ENCODE results near the gene TRAPPC14. TPM values are rescaled to one million over a fixed set of nuclear protein-coding genes. Genes with fewer than 3 reads are reported as not detected.
"Not testable (repeated sequence)": the region's sequence is repeated elsewhere in the genome, so short reads cannot be mapped to it uniquely, and the experiment has no call there.

TRAPPC14 gene
- total and polyA plus RNA-seq, 4 experiments from 2014 or later: 1.4 to 73.0 (median 37.1) TPM

DNA sequence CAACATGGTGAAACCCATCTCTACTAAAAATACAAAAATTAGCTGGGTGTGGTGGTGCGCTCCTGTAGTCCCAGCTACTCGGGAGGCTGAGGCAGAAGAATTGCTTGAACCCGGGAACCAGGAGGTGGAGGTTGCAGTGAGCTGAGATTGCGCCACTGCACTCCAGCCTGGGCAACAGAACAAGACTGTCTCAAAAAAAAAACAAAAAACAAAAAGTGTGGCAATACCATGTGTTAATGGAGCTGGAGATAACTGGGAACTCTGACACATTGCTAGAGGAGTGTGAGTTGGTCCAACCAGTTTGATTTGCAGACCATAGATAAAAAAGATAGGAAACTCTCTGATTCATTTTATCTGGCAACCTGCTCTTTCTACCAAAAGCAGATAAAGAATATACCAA lies 12.2 kb downstream of the TRAPPC14 start:
- ChIA-PET POLR2A (ENCODE audit: partially characterized antibody) (interaction anchor here (2.7 to 5.0 kb wide), 3 partner anchors 13 to 74 kb away, joined by 21 to 73 read pairs (median 28); partner anchors contain the start of genes MBLAC1, PVRIG and TRAPPC14), CTCF (ENCODE audit: partially characterized antibody) (interaction anchor here (0.8 to 3.1 kb wide), 5 partner anchors 8 to 71 kb away, joined by 3 to 22 read pairs (median 4); no protein-coding TSS in a partner anchor)
- intact Hi-C loops (cut with micrococcal nuclease); H3K27ac ChIP-seq (ENCODE audit: low read depth, low read length); H3K36me3 ChIP-seq (ENCODE audit: insufficient read depth, low read length); H3K9me3 ChIP-seq (ENCODE audit: control insufficient read depth in 1 of 2, low read length in 2 of 2); H3K9me3 Mint-ChIP-seq; H3K4me3 ChIP-seq (ENCODE audit: low read length in 2 of 2); H3K27me3 ChIP-seq (ENCODE audit: insufficient read depth, low read length); H3K4me3 Mint-ChIP-seq; H3K27me3 Mint-ChIP-seq; DNase-seq: not testable (repeated sequence)
- Mint-ChIP-seq H3K27ac (peak overlapping the region in 1 of 7 donors; percentile 22), H3K4me1 (peaks cover 16 to 31% (median 20%) of the 10 kb centered on the region in 4 donors), H3K36me3 (peaks cover 6 to 10% of the 10 kb centered on the region in 2 donors)
- H3K4me1 ChIP-seq (ENCODE audit: insufficient read depth, low read length): peaks cover 24% of the 10 kb centered on the region

DNA sequence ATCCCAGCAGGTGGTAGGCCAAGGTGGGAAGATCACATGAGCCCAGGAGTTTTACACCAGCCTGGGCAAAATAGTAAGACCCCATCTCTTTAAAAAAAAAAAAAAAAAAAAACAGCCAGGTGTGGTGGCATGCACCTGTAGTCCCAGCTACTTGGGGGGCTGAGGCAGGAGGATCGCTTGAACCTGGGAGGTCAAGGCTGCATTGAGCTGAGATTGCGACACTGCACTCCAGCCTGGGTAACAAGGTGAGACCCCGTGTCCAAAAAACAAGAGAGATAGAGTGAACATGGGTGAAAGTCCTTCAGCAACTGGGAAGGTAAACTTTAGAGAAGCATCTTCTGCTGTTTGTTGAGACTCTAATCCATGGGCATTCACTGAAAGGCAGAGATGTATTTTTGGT lies 16.1 kb downstream of the TRAPPC14 start:
- no peaks in the 10 kb centered on the region for H3K9me3 Mint-ChIP-seq
- ChIA-PET POLR2A (ENCODE audit: partially characterized antibody) (interaction anchor here (1.5 kb wide), 1 partner anchor 16 kb away, joined by 3 read pairs; the partner anchor contains the start of gene MBLAC1), CTCF (ENCODE audit: partially characterized antibody) (interaction anchor here (3.1 kb wide), 1 partner anchor 11 kb away, joined by 25 read pairs; no protein-coding TSS in a partner anchor)
- peaks cover 3 to 9% (median 5%) of the 10 kb centered on the region in 4 donors for H3K4me1 Mint-ChIP-seq
- no peak for DNase-seq
- no peaks in the 10 kb centered on the region for H3K9me3 ChIP-seq (ENCODE audit: control insufficient read depth in 1 of 2, low read length in 2 of 2)
- H3K27me3 Mint-ChIP-seq: no peaks in the 10 kb centered on the region
- intact Hi-C loops (cut with micrococcal nuclease): no loop called here
- H3K36me3 Mint-ChIP-seq: no peaks in the 10 kb centered on the region
- H3K4me3 Mint-ChIP-seq: no peak overlapping the region
- peaks cover 6% of the 10 kb centered on the region for H3K4me1 ChIP-seq (ENCODE audit: insufficient read depth, low read length)
- H3K36me3 ChIP-seq (ENCODE audit: insufficient read depth, low read length): no peaks in the 10 kb centered on the region
- no peak overlapping the region for H3K4me3 ChIP-seq (ENCODE audit: low read length in 2 of 2)
- no peak overlapping the region for H3K27ac ChIP-seq (ENCODE audit: low read depth, low read length)
- H3K27ac Mint-ChIP-seq: no peak overlapping the region
- no peaks in the 10 kb centered on the region for H3K27me3 ChIP-seq (ENCODE audit: insufficient read depth, low read length)

DNA sequence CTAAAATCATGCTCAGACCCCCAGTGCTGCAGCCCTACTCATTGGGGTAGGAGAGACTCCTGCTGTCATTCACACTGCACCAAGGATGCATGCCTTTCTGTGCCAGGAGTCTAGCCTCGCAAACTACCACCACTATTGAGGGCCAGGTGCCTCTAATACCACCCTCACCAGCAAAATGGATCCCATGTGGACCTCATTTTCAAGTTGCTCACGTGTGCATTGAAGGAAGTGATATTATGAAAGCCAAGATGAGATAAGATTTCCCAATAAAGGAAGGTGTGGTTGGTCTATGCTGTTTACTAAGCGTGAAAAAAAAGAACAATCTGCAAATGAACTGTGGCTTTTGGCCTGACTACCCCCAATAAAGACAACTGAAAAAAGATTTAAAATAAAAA lies 17.0 kb downstream of the TRAPPC14 start:
- Mint-ChIP-seq H3K9me3 (no peaks in the 10 kb centered on the region), H3K27me3 (no peaks in the 10 kb centered on the region), H3K4me1 (peaks cover 3 to 9% (median 5%) of the 10 kb centered on the region in 4 donors), H3K36me3 (no peaks in the 10 kb centered on the region), H3K27ac (no peak overlapping the region), H3K4me3 (no peak overlapping the region)
- no peak for DNase-seq
- H3K4me3 ChIP-seq (ENCODE audit: low read length in 2 of 2): no peak overlapping the region
- no peak overlapping the region for H3K27ac ChIP-seq (ENCODE audit: low read depth, low read length)
- no peaks in the 10 kb centered on the region for H3K27me3 ChIP-seq (ENCODE audit: insufficient read depth, low read length)
- ChIA-PET POLR2A (ENCODE audit: partially characterized antibody) (interaction anchor here (1.1 to 1.5 kb wide), 2 partner anchors 15 to 18 kb away, joined by 3 to 4 read pairs; partner anchors contain the start of gene MBLAC1), CTCF (ENCODE audit: partially characterized antibody) (interaction anchor here (3.1 kb wide), 1 partner anchor 10 kb away, joined by 25 read pairs; no protein-coding TSS in a partner anchor)
- H3K4me1 ChIP-seq (ENCODE audit: insufficient read depth, low read length): peaks cover 6% of the 10 kb centered on the region
- H3K36me3 ChIP-seq (ENCODE audit: insufficient read depth, low read length): no peaks in the 10 kb centered on the region
- no peaks in the 10 kb centered on the region for H3K9me3 ChIP-seq (ENCODE audit: control insufficient read depth in 1 of 2, low read length in 2 of 2)
- intact Hi-C loops (cut with micrococcal nuclease): no loop called here

DNA sequence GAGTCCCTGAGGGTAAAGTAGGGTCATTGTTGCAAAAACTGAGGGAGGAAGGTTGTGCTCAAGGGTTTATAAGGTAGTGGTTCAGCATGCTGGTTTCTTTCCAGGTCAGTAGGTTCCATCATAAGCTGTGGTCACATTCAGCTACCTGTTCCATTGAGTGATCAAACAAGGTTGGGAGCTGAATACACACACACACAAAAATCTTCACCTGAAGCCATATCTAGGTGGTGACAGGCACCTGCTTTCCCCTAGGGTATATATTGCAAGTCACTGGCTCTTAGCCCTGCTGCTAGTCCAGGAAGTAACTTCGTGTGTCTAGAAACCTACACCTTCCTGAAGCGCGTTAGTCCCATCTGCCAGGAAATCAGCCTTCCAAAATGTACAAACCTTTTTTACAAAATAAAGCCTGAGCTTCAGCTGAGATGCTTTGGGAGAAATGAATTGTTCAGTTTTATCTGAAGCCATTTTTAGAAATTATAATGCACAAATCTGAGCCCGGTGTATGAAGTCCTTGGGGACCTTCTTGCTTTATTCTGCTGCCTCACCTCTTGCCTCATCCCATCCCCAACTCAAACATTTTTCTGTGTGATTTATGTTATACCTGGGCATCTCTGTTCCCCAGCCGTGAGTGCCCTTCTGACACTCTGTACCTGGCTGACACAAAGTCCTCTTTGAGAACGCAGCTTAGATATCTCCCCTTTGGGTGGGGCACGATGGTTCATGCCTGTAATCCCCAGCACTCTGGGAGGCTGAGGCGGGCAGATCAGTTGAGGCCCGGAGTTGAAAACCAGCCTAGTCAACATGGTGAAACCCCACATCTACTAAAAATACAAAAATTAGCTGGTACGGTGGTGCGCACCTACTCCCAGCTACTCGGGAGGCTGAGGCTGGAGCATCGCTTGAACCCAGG lies 20.4 kb downstream of the TRAPPC14 start:
- peaks cover 3 to 7% (median 5%) of the 10 kb centered on the region in 4 donors for H3K4me1 Mint-ChIP-seq
- H3K4me3 Mint-ChIP-seq: no peak overlapping the region
- intact Hi-C loops (cut with micrococcal nuclease): no loop called here
- no peak for DNase-seq
- peak overlapping the region in 3 of 7 donors; percentile 11 to 81 (median 50) for H3K27ac Mint-ChIP-seq
- Histone ChIP-seq H3K27ac (ENCODE audit: low read depth, low read length) (no peak overlapping the region), H3K4me1 (ENCODE audit: insufficient read depth, low read length) (peaks cover 6% of the 10 kb centered on the region), H3K9me3 (ENCODE audit: control insufficient read depth in 1 of 2, low read length in 2 of 2) (no peaks in the 10 kb centered on the region), H3K27me3 (ENCODE audit: insufficient read depth, low read length) (no peaks in the 10 kb centered on the region), H3K36me3 (ENCODE audit: insufficient read depth, low read length) (no peaks in the 10 kb centered on the region), H3K4me3 (ENCODE audit: low read length in 2 of 2) (no peak overlapping the region)
- POLR2A ChIA-PET (ENCODE audit: partially characterized antibody): interaction anchor here (0.6 to 1.3 kb wide), 4 partner anchors 11 to 106 kb away, joined by 3 to 4 read pairs (median 4); partner anchors contain the start of gene LAMTOR4
- no peaks in the 10 kb centered on the region for H3K9me3 Mint-ChIP-seq
- H3K27me3 Mint-ChIP-seq: peaks cover 0 to 1% of the 10 kb centered on the region in 2 donors
- H3K36me3 Mint-ChIP-seq: no peaks in the 10 kb centered on the region
- CTCF ChIA-PET (ENCODE audit: partially characterized antibody): interaction anchor here (0.7 to 1.2 kb wide), 6 partner anchors 9 to 270 kb away, joined by 3 to 5 read pairs (median 3); no protein-coding TSS in a partner anchor

DNA sequence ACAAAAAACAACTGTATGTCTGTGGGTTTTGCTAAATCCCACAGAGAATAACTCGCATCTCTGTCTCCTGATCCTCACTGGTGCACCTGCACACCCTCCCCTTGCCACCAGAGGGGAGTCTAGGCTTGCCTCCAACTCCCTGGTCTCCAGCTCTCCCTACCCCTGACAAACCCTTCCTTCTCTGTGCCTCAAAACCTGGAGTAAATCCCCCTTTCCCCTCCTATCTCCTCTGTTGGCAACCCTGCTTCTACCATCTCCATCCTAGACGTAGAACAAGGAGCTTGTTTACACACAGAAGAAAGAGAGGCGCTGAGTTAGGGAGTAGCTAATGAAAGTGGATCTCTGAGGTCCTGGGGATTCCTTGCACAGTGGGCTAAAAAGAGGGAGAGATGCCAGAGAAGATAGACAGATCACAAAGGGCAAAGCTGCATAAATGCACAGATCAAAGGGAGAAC lies 25.8 kb downstream of the TRAPPC14 start:
- H3K27ac Mint-ChIP-seq: peak overlapping the region in 5 of 7 donors; percentile 36 to 77 (median 48)
- Histone ChIP-seq H3K9me3 (ENCODE audit: control insufficient read depth in 1 of 2, low read length in 2 of 2) (no peaks in the 10 kb centered on the region), H3K27me3 (ENCODE audit: insufficient read depth, low read length) (no peaks in the 10 kb centered on the region), H3K36me3 (ENCODE audit: insufficient read depth, low read length) (no peaks in the 10 kb centered on the region), H3K4me1 (ENCODE audit: insufficient read depth, low read length) (peaks cover 24% of the 10 kb centered on the region), H3K27ac (ENCODE audit: low read depth, low read length) (no peak overlapping the region), H3K4me3 (ENCODE audit: low read length in 2 of 2) (no peak overlapping the region)
- intact Hi-C loops (cut with micrococcal nuclease): loop anchor here (1.0 to 2.0 kb wide), 5 partner anchors 58 to 274 kb away; no protein-coding TSS in a partner anchor
- H3K36me3 Mint-ChIP-seq: no peaks in the 10 kb centered on the region
- H3K4me3 Mint-ChIP-seq: peak overlapping the region in 2 of 8 donors; percentile 39 to 52
- peaks cover 0 to 1% of the 10 kb centered on the region in 2 donors for H3K27me3 Mint-ChIP-seq
- H3K4me1 Mint-ChIP-seq: peaks cover 5 to 20% (median 13%) of the 10 kb centered on the region in 4 donors
- peak; percentile 60 to 71 (median 65) for DNase-seq
- H3K9me3 Mint-ChIP-seq: no peaks in the 10 kb centered on the region
- CTCF ChIA-PET (ENCODE audit: partially characterized antibody): interaction anchor here (0.7 to 7.2 kb wide), 46 partner anchors 11 to 319 kb away, joined by 3 to 108 read pairs (median 4); partner anchors contain the start of genes AP4M1, AZGP1, GAL3ST4 and GPC2
- POLR2A ChIA-PET (ENCODE audit: partially characterized antibody): interaction anchor here (0.7 to 5.5 kb wide), 11 partner anchors 15 to 275 kb away, joined by 3 to 45 read pairs (median 4); partner anchors contain the start of genes AP4M1, LAMTOR4, MCM7 and PVRIG

DNA sequence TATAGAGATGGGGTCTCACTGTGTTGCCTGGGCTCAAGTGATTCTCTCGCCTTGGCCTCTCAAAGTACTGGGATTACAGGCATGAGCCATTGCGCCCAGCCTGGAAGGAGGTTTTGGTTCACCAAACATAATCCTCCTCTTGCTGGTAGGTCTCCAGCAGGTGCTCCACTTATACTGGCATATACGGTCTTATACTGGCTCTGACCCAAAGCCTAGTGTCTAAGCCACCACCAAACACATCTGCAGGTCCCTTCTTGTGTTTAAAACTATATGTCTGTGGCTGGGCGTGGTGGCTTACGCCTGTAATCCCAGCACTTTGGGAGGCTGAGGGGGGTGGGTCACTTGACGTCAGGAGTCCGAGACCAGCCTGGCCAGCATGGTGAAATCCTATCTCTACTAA lies 26.4 kb downstream of the TRAPPC14 start:
- H3K27ac Mint-ChIP-seq: peak overlapping the region in 2 of 7 donors; percentile 66 to 77
- H3K4me3 Mint-ChIP-seq: peak overlapping the region in 1 of 8 donors; percentile 52
- Histone ChIP-seq H3K27me3 (ENCODE audit: insufficient read depth, low read length) (no peaks in the 10 kb centered on the region), H3K36me3 (ENCODE audit: insufficient read depth, low read length) (no peaks in the 10 kb centered on the region), H3K27ac (ENCODE audit: low read depth, low read length) (no peak overlapping the region), H3K4me3 (ENCODE audit: low read length in 2 of 2) (no peak overlapping the region), H3K4me1 (ENCODE audit: insufficient read depth, low read length) (peaks cover 25% of the 10 kb centered on the region), H3K9me3 (ENCODE audit: control insufficient read depth in 1 of 2, low read length in 2 of 2) (no peaks in the 10 kb centered on the region)
- no peaks in the 10 kb centered on the region for H3K36me3 Mint-ChIP-seq
- peaks cover 5 to 20% (median 14%) of the 10 kb centered on the region in 4 donors for H3K4me1 Mint-ChIP-seq
- peaks cover 0 to 1% of the 10 kb centered on the region in 2 donors for H3K27me3 Mint-ChIP-seq
- intact Hi-C loops (cut with micrococcal nuclease): loop anchor here (1.0 to 2.0 kb wide), 5 partner anchors 59 to 275 kb away; no protein-coding TSS in a partner anchor
- DNase-seq: no peak
- no peaks in the 10 kb centered on the region for H3K9me3 Mint-ChIP-seq
- ChIA-PET CTCF (ENCODE audit: partially characterized antibody) (interaction anchor here (0.9 to 7.2 kb wide), 35 partner anchors 11 to 319 kb away, joined by 3 to 108 read pairs (median 6); partner anchors contain the start of genes AP4M1, GPC2, LAMTOR4 and MCM7), POLR2A (ENCODE audit: partially characterized antibody) (interaction anchor here (1.0 to 5.5 kb wide), 9 partner anchors 16 to 276 kb away, joined by 3 to 45 read pairs (median 4); partner anchors contain the start of genes AP4M1, LAMTOR4, MCM7 and PVRIG)

Data from CD4-positive, alpha-beta memory T cell (primary cell).